Esophagus squamous epithelium (tissue), 5 donors: ENCODE results near the gene TMED1. TPM values are rescaled to one million over a fixed set of nuclear protein-coding genes. Genes with fewer than 3 reads are reported as not detected.

Experiments used
- DNase-seq: peaks from one replicate; lab custom pipeline; 2025; lab: John Stamatoyannopoulos, UW
- H3K27ac ChIP-seq, 4 donors: fragments of 200-600 bp; sonication (generic); one replicate each; pipeline ENCODE4 v1.5.1; 2016 to 2019; ENCODE audit warnings: mild to moderate bottlenecking in 1 of 4
- H3K27me3 ChIP-seq, 4 donors: fragments of 200-600 bp; sonication (generic); 1 replicate in 3 of 4; 2 replicates in 1 of 4; pipeline versions ENCODE4 v1.5.1 to v1.6.0; 2017 to 2021; ENCODE audit warnings: antibody characterized with exemption in 1 of 4
- H3K36me3 ChIP-seq, 3 donors: fragments of 200-600 bp; sonication (generic); one replicate each; pipeline ENCODE4 v1.5.1; 2016 to 2019
- H3K4me1 ChIP-seq, 3 donors: fragments of 200-600 bp; sonication (generic); one replicate each; pipeline ENCODE4 v1.5.1; 2017 to 2019
- H3K4me3 ChIP-seq, 4 donors: fragments of 200-600 bp; sonication (generic); 1 replicate in 3 of 4; 2 replicates in 1 of 4; pipeline ENCODE4 v1.5.1; 2016 to 2019; ENCODE audit warnings: mild to moderate bottlenecking in 2 of 4, moderate library complexity in 1 of 4
- H3K9me3 ChIP-seq, 3 donors: fragments of 200-600 bp; sonication (generic); one replicate each; pipeline ENCODE4 v1.5.1; 2016 to 2019
- CTCF ChIP-seq, 6 experiments: fragments of 450-650 bp in 4 of 6; fragments of 200-600 bp in 2 of 6; sonication (generic) in 2 of 6; IDR thresholded peaks; one replicate each; pipeline ENCODE4 v1.5.1; 2016 to 2019; ENCODE audit warnings: antibody characterized with exemption in 6 of 6, mild to moderate bottlenecking in 4 of 6, moderate library complexity in 4 of 6
- POLR2A ChIP-seq, 4 donors: fragments of 450-650 bp; IDR thresholded peaks; one replicate each; pipeline ENCODE4 v1.6.1; 2017; ENCODE audit warnings: antibody characterized with exemption in 4 of 4, mild to moderate bottlenecking in 4 of 4, moderate library complexity in 3 of 4
- WGBS, 2 donors: methylation state at CpG; one replicate each; pipeline ENCODE4 v1.1.5; 2018; 5-methylcytosine and 5-hydroxymethylcytosine counted together
- intact Hi-C: fragments of 100-400 bp; cut with DNase I; formaldehyde crosslinking; loops from one replicate; pipeline ENCODE4 v1.15.0; 2022
- small RNA-seq, 4 donors: library from RNA; depleted of rRNA; stranded (forward); fragments of <200 nt; gene quantifications; one replicate each; pipeline ENCODE3, GENCODE V24; 2016
- total RNA-seq, 4 donors: library from RNA; depleted of rRNA; stranded (reverse); fragments of >200 nt; gene quantifications; one replicate each; pipeline ENCODE4 v1.1.0, GENCODE V29; 2016
- donor health status: DM: yes; HTN: yes; CAD: no.

Gene TMED1
- total RNA-seq, 4 donors from 2014 or later: 14.7 to 30.3 (median 24.1) TPM

- no peaks in the 10 kb centered on the region for H3K4me1 ChIP-seq
- TF ChIP-seq CTCF (IDR thresholded peaks at IDR 0.05) (no peak), POLR2A (IDR thresholded peaks at IDR 0.05) (no peak)
- DNase-seq: no peak
- WGBS, 2 donors: 85 to 94% methylated on average over 9 to 10 of the region's 10 CpGs
- no peaks in the 10 kb centered on the region for H3K9me3 ChIP-seq
- intact Hi-C loops: no loop called here
- H3K27me3 ChIP-seq: no peaks in the 10 kb centered on the region
- H3K36me3 ChIP-seq: peaks cover 31 to 100% (median 52%) of the 10 kb centered on the region in 3 donors
- H3K4me3 ChIP-seq: no peak overlapping the region
- H3K27ac ChIP-seq: no peak overlapping the region
Observed at GRCh38 chr19:10789866-10790265, 46.1 kb downstream of the TMED1 start.

- intact Hi-C loops: no loop called here
- peaks cover 40 to 100% (median 55%) of the 10 kb centered on the region in 3 donors for H3K36me3 ChIP-seq
Observed at GRCh38 chr19:10788146-10788545, 47.9 kb downstream of the TMED1 start.

GRCh38 chr19:10784257-10784656 is 51.8 kb downstream of the TMED1 start:
- TF ChIP-seq CTCF (IDR thresholded peaks at IDR 0.05): no peak
- no peak for DNase-seq
- intact Hi-C loops: no loop called here
- no peaks in the 10 kb centered on the region for H3K9me3 ChIP-seq
- peak overlapping the region in 1 of 4 donors; percentile 7 for H3K27ac ChIP-seq
- peaks cover 48 to 100% (median 67%) of the 10 kb centered on the region in 3 donors for H3K36me3 ChIP-seq
- H3K27me3 ChIP-seq: no peaks in the 10 kb centered on the region
- WGBS, 2 donors: 83 to 84% methylated on average over 8 to 10 of the region's 10 CpGs
- H3K4me1 ChIP-seq: peaks cover 8 to 21% (median 15%) of the 10 kb centered on the region in 3 donors
- H3K4me3 ChIP-seq: no peak overlapping the region

More at GRCh38 chr19:10788146-10788545, 47.9 kb downstream of the TMED1 start:
- no peak overlapping the region for H3K4me3 ChIP-seq
- H3K9me3 ChIP-seq: no peaks in the 10 kb centered on the region
- TF ChIP-seq CTCF (IDR thresholded peaks at IDR 0.05): no peak
- TF ChIP-seq POLR2A (IDR thresholded peaks at IDR 0.05): no peak
- H3K4me1 ChIP-seq: peaks cover 0 to 4% (median 0%) of the 10 kb centered on the region in 3 donors
- no peaks in the 10 kb centered on the region for H3K27me3 ChIP-seq
- 90 to 94% methylated on average over 8 of the region's 8 CpGs for WGBS, 2 donors
- DNase-seq: no peak
- no peak overlapping the region for H3K27ac ChIP-seq

- H3K4me1 ChIP-seq: peaks cover 8 to 21% (median 15%) of the 10 kb centered on the region in 3 donors
- intact Hi-C loops: no loop called here
- H3K27ac ChIP-seq: peak overlapping the region in 1 of 4 donors; percentile 4
- WGBS, 2 donors: 84 to 85% methylated on average over 8 to 10 of the region's 13 CpGs
- no peak overlapping the region for H3K4me3 ChIP-seq
- H3K9me3 ChIP-seq: no peaks in the 10 kb centered on the region
- no peak for DNase-seq
- no peaks in the 10 kb centered on the region for H3K27me3 ChIP-seq
- peaks cover 38 to 100% (median 67%) of the 10 kb centered on the region in 3 donors for H3K36me3 ChIP-seq
- TF ChIP-seq CTCF (IDR thresholded peaks at IDR 0.05): no peak
- no peak for TF ChIP-seq POLR2A (IDR thresholded peaks at IDR 0.05)
Observed at GRCh38 chr19:10782795-10783194, 53.2 kb downstream of the TMED1 start.

Small RNAs within 50 kb of the gene (small RNA-seq; reads per million reads assigned to genes)
- gene MIR199A1: 0 reads per million in 4 donors
- 0 to 0.21 (median 0) reads per million in 4 donors for gene MIR6793

Other genes starting within 250 kb of the TMED1 start
- 10 to 100 TPM; 24.8 to 67.0 (median 57.1) TPM for gene AP1M2, start 248.9 kb downstream of the TMED1 start, total RNA-seq
- 10 to 100 TPM; 59.7 to 82.8 (median 69.8) TPM for gene SLC44A2, start 210.7 kb downstream of the TMED1 start, total RNA-seq
- 100 to 1,000 TPM in 2 of 4 donors, 10 to 100 TPM in 2; 68.7 to 123 (median 98.3) TPM for gene ILF3, start 181.9 kb downstream of the TMED1 start, total RNA-seq
- gene QTRT1, start 134.8 kb downstream of the TMED1 start, total RNA-seq: 10 to 100 TPM; 25.3 to 50.9 (median 27.3) TPM
- 100 to 1,000 TPM in 2 of 4 donors, 10 to 100 TPM in 2; 79.9 to 138 (median 102) TPM for gene DNM2, start 118.1 kb downstream of the TMED1 start, total RNA-seq
- gene C19orf38, start 12.2 kb upstream of the TMED1 start, total RNA-seq: 1 to 10 TPM in 1 of 4 donors, under 1 TPM in 1, not detected in 2; 0.38 to 1.3 TPM
- gene CARM1, start 35.3 kb upstream of the TMED1 start, total RNA-seq: 10 to 100 TPM; 21.4 to 35.4 (median 28.5) TPM
- 10 to 100 TPM; 39.6 to 63.2 (median 44.0) TPM for gene YIPF2, start 92.4 kb upstream of the TMED1 start, total RNA-seq
- 10 to 100 TPM; 23.6 to 35.6 (median 27.3) TPM for gene TIMM29, start 92.6 kb upstream of the TMED1 start, total RNA-seq
- 100 to 1,000 TPM in 2 of 4 donors, 10 to 100 TPM in 2; 62.8 to 142 (median 93.4) TPM for gene SMARCA4, start 124.8 kb upstream of the TMED1 start, total RNA-seq